NCI-H2029 treated with DMSO at 0.1 percent for 48 hours (cell line): ENCODE measurements around the gene CYTH1.

Source experiments
- DNase-seq: peaks from one replicate; lab custom pipeline; 2025; lab: John Stamatoyannopoulos, UW

The CYTH1 gene

GRCh38 chr17:78715000-78715771 lies 66.9 kb downstream of the CYTH1 start:
- no peak for DNase-seq

- no peak for DNase-seq
Measured at GRCh38 chr17:78714534-78714933, 67.5 kb downstream of the CYTH1 start.

- no peak for DNase-seq
Measured at GRCh38 chr17:78712043-78712442, 70.0 kb downstream of the CYTH1 start.

- no peak for DNase-seq
Measured at GRCh38 chr17:78710607-78711006, 71.5 kb downstream of the CYTH1 start.

GRCh38 chr17:78709751-78710181 lies 72.3 kb downstream of the CYTH1 start:
- DNase-seq: no peak

GRCh38 chr17:78709119-78709681 lies 72.9 kb downstream of the CYTH1 start:
- DNase-seq: no peak

GRCh38 chr17:78708510-78708973 lies 73.5 kb downstream of the CYTH1 start:
- DNase-seq: peak; percentile 18

GRCh38 chr17:78707923-78708322 lies 74.2 kb downstream of the CYTH1 start:
- DNase-seq: no peak

GRCh38 chr17:78707016-78707415 lies 75.1 kb downstream of the CYTH1 start:
- DNase-seq: no peak

- no peak for DNase-seq
Measured at GRCh38 chr17:78706271-78706915, 75.7 kb downstream of the CYTH1 start.

GRCh38 chr17:78705071-78705470 lies 77.0 kb downstream of the CYTH1 start:
- DNase-seq: no peak

GRCh38 chr17:78704594-78704993 lies 77.5 kb downstream of the CYTH1 start:
- DNase-seq: no peak

- DNase-seq: no peak
Measured at GRCh38 chr17:78697554-78698343, 84.3 kb downstream of the CYTH1 start.

GRCh38 chr17:78697122-78697521 lies 85.0 kb downstream of the CYTH1 start:
- DNase-seq: no peak

GRCh38 chr17:78696016-78696982 lies 85.8 kb downstream of the CYTH1 start:
- no peak for DNase-seq

- DNase-seq: no peak
Measured at GRCh38 chr17:78694805-78695531, 87.1 kb downstream of the CYTH1 start.

GRCh38 chr17:78693346-78694083 lies 88.6 kb downstream of the CYTH1 start:
- DNase-seq: no peak

GRCh38 chr17:78692460-78693010 lies 89.5 kb downstream of the CYTH1 start:
- no peak for DNase-seq

GRCh38 chr17:78689029-78689428 lies 93.0 kb downstream of the CYTH1 start:
- DNase-seq: no peak
